Fibroblast of the conjunctiva (primary cell): ENCODE results near the gene MRPL36.
"Not testable (repeated sequence)": the region's sequence is repeated elsewhere in the genome, so short reads cannot be mapped to it uniquely, and the experiment has no call there.

Experiments used
- DNase-seq: peaks from one replicate; pipeline ENCODE4 v3.0.0-alpha.2; 2010; ENCODE audit warnings: low read depth

The MRPL36 gene

GRCh38 chr5:1815071-1815786 is 15.6 kb upstream of the MRPL36 start:
- DNase-seq = no peak

GRCh38 chr5:1814183-1815020 is 14.8 kb upstream of the MRPL36 start:
- DNase-seq = no peak

DNA sequence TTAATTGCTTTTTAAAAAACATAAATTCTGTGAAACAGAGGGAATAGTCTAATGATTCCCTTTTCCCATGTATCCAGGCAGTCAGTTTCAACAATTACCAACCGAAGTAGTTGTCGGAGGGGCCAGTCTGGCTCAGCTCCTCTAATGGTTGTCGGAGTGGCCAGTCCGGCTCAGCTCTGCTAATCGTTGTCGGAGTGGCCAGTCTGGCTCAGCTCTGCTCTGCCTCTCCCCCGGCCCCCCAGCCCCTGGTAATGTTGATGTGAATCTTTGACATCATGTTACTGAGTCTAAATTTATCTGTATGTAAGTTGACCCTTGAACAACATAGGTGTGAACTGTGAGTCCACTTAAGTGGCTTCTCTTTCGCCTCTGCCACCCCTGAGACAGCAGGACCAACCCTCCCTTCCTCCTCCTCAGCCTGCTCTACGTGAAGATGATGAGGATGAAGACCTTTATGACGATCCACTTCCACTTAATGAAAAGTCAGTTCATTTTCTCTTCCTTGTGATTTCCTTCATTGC is 11.0 kb upstream of the MRPL36 start:
- DNase-seq = no peak

- DNase-seq = no peak
Observed at GRCh38 chr5:1809416-1810035, 9.9 kb upstream of the MRPL36 start.

DNA sequence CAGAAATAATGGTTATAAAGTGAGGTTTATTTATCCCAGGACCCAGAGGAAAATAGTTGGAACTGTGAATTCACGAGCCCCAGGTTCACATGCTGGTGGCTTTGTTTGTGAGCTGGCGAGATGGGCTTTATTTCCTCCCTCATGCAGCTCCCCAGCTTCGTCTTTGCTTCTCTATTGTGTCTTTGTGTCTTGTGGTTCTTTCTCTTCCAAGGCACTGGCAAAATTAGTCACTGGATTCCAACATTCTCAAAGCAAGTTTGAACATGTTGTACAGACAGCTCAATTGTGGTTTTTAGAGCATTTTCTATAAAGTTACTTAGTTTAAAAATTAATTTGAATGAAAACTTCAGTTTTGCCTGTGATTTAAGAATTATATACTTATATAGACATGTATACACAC is 8.8 kb upstream of the MRPL36 start:
- no peak for DNase-seq

- no peak for DNase-seq
Observed at GRCh38 chr5:1807451-1808185, 8.0 kb upstream of the MRPL36 start.

- DNase-seq = no peak
Observed at GRCh38 chr5:1806974-1807373, 7.3 kb upstream of the MRPL36 start.

- DNase-seq = no peak
Observed at GRCh38 chr5:1806199-1806598, 6.6 kb upstream of the MRPL36 start.

DNA sequence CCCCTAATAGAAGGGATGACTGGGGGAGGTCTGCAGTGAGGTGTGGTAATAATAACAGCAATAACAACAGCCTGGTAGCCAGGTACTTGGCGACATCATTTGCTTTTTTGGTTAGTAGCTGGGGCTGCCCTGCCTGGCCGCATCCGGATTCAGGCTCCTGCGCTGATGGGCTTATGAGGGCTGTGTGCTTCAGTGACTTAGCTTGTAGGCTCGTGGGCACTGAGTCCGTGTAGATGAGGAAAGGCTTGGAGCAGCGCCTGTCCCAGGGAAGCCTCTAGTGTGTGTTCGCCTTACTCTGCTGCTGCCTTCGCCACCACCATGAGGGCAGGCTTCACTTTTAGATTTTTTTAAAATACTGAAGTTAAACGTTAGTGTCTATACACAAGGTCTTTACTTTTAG is 6.1 kb upstream of the MRPL36 start:
- no peak for DNase-seq

GRCh38 chr5:1805326-1805725 is 5.7 kb upstream of the MRPL36 start:
- no peak for DNase-seq

- DNase-seq = no peak
Observed at GRCh38 chr5:1804001-1804690, 4.5 kb upstream of the MRPL36 start.

GRCh38 chr5:1803192-1803591 is 3.6 kb upstream of the MRPL36 start:
- DNase-seq = no peak

DNA sequence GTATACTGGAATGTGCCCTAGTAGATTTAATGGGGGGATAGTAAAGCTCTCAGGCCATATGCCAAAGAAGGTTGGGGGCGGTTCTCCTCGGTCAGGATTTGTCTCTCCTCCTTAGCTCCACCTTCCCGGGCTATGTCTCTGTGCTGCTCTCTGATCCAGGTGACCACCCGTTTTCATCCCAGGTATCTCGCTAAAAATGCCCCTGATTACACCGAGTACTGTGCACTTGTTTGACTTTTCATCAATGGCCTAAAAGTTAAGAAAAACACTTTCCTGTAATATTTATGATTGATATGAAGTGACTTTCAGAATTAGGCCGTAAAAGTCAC is 2.3 kb upstream of the MRPL36 start:
- no peak for DNase-seq

DNA sequence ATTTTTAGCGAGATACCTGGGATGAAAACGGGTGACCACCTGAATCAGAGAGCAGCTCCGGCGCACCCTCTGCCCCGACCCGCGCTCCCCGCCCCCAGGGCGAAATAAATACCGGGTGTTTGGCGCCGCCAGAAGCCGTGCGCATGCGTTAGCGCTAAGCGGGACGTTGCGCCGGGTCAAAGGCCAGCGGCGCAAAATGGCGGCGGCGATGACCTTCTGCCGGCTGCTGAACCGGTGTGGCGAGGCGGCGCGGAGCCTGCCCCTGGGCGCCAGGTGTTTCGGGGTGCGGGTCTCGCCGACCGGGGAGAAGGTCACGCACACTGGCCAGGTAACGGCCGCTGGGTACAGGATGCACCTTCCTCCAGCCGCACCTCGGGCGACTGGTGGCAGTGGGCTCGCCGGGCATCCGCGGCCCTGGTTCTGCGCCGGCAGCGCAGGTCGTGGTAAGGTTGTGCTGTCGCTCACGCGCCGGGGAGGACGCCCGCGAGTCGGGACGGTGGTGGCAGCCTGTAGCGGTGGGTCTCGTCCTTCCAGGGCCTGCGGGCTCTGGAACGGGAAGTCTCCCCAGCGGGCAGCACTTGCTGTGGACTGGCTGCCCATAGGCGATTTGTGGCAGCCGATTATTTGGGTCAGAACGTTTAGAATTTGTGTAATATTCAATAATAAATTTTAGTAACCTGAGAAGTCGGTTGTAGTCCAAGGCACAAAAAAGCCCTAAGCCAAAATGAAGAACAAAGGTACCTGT is 1.8 kb upstream of the MRPL36 start, which contains the start of gene NDUFS6:
TSS of gene NDUFS6 (plus strand) at position 186 of the 745 bp plus-strand sequence. CDS start at position 197, 11 bp downstream.
- peak; percentile 31 for DNase-seq

- DNase-seq = no peak
Observed at GRCh38 chr5:1800472-1801221, 1.0 kb upstream of the MRPL36 start.

- DNase-seq = no peak
Observed at GRCh38 chr5:1799110-1799601, 481 bp downstream of the MRPL36 start.

GRCh38 chr5:1798589-1798988 is 1.0 kb downstream of the MRPL36 start:
- not testable (repeated sequence) for DNase-seq

GRCh38 chr5:1797855-1798254 is 1.8 kb downstream of the MRPL36 start:
- no peak for DNase-seq

DNA sequence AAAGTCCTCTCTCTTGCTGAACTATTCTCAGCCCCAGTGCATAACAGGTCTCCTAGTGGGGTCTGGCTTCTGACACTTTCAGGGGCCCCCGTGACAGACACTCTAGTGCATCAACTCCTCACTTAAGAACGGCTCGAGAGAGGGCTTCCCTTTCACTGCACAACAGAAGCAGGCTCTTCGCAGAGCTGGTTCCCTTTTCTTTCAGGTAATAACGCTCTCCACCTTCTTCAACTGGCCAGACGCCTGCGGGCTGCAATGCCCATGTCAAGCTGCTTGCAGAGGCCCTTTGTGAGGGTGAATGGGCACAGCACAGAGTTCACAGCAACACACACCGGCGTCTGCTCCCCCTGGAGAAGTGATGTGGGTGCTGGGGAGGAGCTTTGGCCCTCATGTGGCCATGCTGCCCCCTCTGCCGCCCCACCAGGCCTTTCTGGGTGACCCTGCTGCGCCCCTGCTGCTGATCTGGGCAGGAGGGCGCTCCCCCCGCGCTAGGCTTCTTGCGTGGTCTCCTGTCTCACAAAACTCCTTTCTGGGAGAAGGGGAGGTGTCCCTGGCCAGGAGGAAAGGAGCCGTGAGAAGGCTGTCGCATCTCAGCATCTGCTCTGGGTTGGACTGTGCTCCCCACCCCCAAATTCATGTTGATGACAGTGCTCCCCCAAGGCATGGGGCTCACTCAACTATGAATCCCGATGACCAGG is 2.4 kb downstream of the MRPL36 start:
- no peak for DNase-seq
